Panc1 (cell line): Measurements from ENCODE around the gene MED12L. TPM values are rescaled to one million over a fixed set of nuclear protein-coding genes. Genes with fewer than 3 reads are reported as not detected.

Experiments used
- ATAC-seq: fragments of 200-7000 bp; cut with Tn5 transposase; 2 replicates; pipeline ENCODE4 v1.9.1; 2020; ENCODE audit warnings: mild to moderate bottlenecking, moderate library complexity
- BruUV-seq: library from RNA; stranded (reverse); fragments of 400-500 nt; replicated peaks from 2 replicates; lab custom pipeline; 2021; lab: Mats Ljungman, UMichigan
- CTCF ChIA-PET: fragments of 300-600 bp; sonication (Branson Sonifier 250); formaldehyde crosslinking; loops from one replicate; lab custom pipeline; 2022; ENCODE audit warnings: antibody characterized with exemption; lab: Charles Lee
- POLR2A ChIA-PET: fragments of 300-600 bp; sonication (Branson Sonifier 250); formaldehyde crosslinking; loops from one replicate; lab custom pipeline; 2022; ENCODE audit warnings: antibody characterized with exemption; lab: Charles Lee
- DNase-seq: peaks from one replicate; pipeline ENCODE4 v3.0.0-alpha.2; 2010; ENCODE audit warnings: low read depth, low spot score
- H3K27ac ChIP-seq: 2 replicates; pipeline ENCODE4 v1.5.1; 2011; ENCODE audit warnings: mild to moderate bottlenecking, low read length, inconsistent platforms
- H3K27me3 ChIP-seq: fragments of 200-500 bp; sonication (Bioruptor generic); 2 replicates; pipeline ENCODE4 v1.6.0; 2014; ENCODE audit warnings: low read length, inconsistent platforms; ENCODE audit not compliant: control insufficient read depth, insufficient read depth
- H3K36me3 ChIP-seq: fragments of 200-500 bp; sonication (Bioruptor generic); 2 replicates; pipeline ENCODE4 v1.5.1; 2014; ENCODE audit warnings: inconsistent platforms, mild to moderate bottlenecking, low read length, moderate library complexity; ENCODE audit not compliant: control insufficient read depth, insufficient read depth
- H3K4me1 ChIP-seq: 2 replicates; pipeline ENCODE4 v1.5.1; 2011; ENCODE audit warnings: inconsistent platforms, mild to moderate bottlenecking, low read length, moderate library complexity; ENCODE audit not compliant: control insufficient read depth, insufficient read depth
- H3K4me3 ChIP-seq, 2 experiments: 2 replicates each; pipeline ENCODE4 v1.5.1; 2011 to 2012; ENCODE audit warnings: low read depth in 2 of 2, low read length in 2 of 2, mild to moderate bottlenecking in 2 of 2, inconsistent platforms in 1 of 2, moderate library complexity in 1 of 2
- H3K9me3 ChIP-seq: fragments of 200-500 bp; sonication (Bioruptor generic); 2 replicates; pipeline ENCODE4 v1.5.1; 2014; ENCODE audit warnings: low read depth, mild to moderate bottlenecking, inconsistent platforms, low read length, moderate library complexity; ENCODE audit not compliant: control insufficient read depth, insufficient read depth
- SIN3A ChIP-seq: IDR thresholded peaks from 2 replicates; pipeline ENCODE4 v1.6.1; 2012; ENCODE audit warnings: low read depth, mild to moderate bottlenecking, low read length, moderate library complexity, borderline replicate concordance; ENCODE audit not compliant: insufficient read depth
- TCF7L2 ChIP-seq: IDR thresholded peaks from 2 replicates; pipeline ENCODE4 v1.6.1; 2011; ENCODE audit warnings: mild to moderate bottlenecking, low read depth, low read length, inconsistent platforms
- in situ Hi-C: cut with HindIII; loops from 2 replicates; pipeline ENCODE4 v1.10.0; 2016; ENCODE audit warnings: low sequenced_read_pairs, low pct_unique_long_range_greater_than_20kb
- intact Hi-C: fragments of 100-400 bp; cut with micrococcal nuclease; formaldehyde crosslinking; loops from one replicate; pipeline ENCODE4 v1.10.0; 2022; ENCODE audit not compliant: unreplicated experiment
- total RNA-seq: library from RNA; stranded (reverse); gene quantifications from one replicate; pipeline ENCODE4 v1.2.1, GENCODE V29; 2021; ENCODE audit not compliant: unreplicated experiment
- TF ChIP-seq, protein P1 (sequence below): fragments of 450-650 bp; IDR thresholded peaks from 2 replicates; pipeline ENCODE4 v1.5.1; 2017; ENCODE audit warnings: mild to moderate bottlenecking
- TF ChIP-seq, protein P2 (sequence below), 2 experiments: IDR thresholded peaks; 2 replicates each; pipeline ENCODE4 v1.6.1; 2011 to 2012; ENCODE audit warnings: low read depth in 2 of 2, control low read depth in 1 of 2, low read length in 1 of 2, mild to moderate bottlenecking in 1 of 2, moderate library complexity in 1 of 2; ENCODE audit not compliant: insufficient read depth in 1 of 2

Gene MED12L
- total RNA-seq, 1 experiment from 2014 or later = 2.8 TPM

DNA sequence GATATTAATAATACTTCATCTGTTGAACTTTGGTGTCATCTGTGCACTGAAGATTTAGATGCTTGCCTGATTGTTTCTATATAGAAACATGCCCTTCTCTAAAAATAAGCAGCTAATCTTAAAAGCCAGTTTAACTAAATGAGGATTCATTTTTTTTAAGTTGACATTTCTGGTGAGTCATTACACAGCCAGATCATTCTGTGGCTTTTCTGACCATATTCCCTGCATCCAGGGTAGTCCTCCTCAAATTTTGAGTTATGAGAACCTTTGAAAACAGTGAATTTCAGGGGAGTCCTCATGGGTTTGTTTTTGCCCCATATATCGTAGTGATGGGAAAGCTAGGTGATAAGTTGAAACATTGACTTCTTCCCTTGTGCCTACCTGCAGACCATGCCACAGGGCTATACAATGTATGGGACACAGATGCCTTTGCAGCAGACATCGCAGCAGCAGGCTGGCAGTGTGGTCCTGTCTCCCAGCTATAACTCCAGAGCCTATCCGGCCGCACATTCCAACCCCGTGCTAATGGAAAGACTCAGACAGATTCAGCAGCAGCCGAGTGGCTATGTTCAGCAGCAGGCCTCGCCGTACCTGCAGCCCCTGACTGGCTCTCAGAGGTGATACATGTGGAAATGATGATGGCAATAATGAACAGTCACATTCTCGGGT, 325.6 kb downstream of the MED12L start:
- Histone ChIP-seq H3K36me3 (no peaks in the 10 kb centered on the region), H3K4me1 (no peaks in the 10 kb centered on the region), H3K27me3 (no peaks in the 10 kb centered on the region), H3K9me3 (no peaks in the 10 kb centered on the region), H3K27ac (no peak overlapping the region), H3K4me3 (no peak overlapping the region)
- no peak for ATAC-seq
- ChIA-PET CTCF (no interaction called here), POLR2A (no interaction called here)
- in situ Hi-C loops = no loop called here
- TF ChIP-seq SIN3A (no peak), TCF7L2 (no peak)
- TF ChIP-seq, protein P1, sequence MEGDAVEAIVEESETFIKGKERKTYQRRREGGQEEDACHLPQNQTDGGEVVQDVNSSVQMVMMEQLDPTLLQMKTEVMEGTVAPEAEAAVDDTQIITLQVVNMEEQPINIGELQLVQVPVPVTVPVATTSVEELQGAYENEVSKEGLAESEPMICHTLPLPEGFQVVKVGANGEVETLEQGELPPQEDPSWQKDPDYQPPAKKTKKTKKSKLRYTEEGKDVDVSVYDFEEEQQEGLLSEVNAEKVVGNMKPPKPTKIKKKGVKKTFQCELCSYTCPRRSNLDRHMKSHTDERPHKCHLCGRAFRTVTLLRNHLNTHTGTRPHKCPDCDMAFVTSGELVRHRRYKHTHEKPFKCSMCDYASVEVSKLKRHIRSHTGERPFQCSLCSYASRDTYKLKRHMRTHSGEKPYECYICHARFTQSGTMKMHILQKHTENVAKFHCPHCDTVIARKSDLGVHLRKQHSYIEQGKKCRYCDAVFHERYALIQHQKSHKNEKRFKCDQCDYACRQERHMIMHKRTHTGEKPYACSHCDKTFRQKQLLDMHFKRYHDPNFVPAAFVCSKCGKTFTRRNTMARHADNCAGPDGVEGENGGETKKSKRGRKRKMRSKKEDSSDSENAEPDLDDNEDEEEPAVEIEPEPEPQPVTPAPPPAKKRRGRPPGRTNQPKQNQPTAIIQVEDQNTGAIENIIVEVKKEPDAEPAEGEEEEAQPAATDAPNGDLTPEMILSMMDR = no peak
- TF ChIP-seq, protein P2, sequence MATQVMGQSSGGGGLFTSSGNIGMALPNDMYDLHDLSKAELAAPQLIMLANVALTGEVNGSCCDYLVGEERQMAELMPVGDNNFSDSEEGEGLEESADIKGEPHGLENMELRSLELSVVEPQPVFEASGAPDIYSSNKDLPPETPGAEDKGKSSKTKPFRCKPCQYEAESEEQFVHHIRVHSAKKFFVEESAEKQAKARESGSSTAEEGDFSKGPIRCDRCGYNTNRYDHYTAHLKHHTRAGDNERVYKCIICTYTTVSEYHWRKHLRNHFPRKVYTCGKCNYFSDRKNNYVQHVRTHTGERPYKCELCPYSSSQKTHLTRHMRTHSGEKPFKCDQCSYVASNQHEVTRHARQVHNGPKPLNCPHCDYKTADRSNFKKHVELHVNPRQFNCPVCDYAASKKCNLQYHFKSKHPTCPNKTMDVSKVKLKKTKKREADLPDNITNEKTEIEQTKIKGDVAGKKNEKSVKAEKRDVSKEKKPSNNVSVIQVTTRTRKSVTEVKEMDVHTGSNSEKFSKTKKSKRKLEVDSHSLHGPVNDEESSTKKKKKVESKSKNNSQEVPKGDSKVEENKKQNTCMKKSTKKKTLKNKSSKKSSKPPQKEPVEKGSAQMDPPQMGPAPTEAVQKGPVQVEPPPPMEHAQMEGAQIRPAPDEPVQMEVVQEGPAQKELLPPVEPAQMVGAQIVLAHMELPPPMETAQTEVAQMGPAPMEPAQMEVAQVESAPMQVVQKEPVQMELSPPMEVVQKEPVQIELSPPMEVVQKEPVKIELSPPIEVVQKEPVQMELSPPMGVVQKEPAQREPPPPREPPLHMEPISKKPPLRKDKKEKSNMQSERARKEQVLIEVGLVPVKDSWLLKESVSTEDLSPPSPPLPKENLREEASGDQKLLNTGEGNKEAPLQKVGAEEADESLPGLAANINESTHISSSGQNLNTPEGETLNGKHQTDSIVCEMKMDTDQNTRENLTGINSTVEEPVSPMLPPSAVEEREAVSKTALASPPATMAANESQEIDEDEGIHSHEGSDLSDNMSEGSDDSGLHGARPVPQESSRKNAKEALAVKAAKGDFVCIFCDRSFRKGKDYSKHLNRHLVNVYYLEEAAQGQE (IDR thresholded peaks at IDR 0.05; ENCODE audit: insufficient read depth in 1 of 2, low read depth in 2 of 2, low read length in 1 of 2) = no peak
- intact Hi-C loops = no loop called here
- BruUV-seq = no TSS peak
- DNase-seq = no peak

DNA sequence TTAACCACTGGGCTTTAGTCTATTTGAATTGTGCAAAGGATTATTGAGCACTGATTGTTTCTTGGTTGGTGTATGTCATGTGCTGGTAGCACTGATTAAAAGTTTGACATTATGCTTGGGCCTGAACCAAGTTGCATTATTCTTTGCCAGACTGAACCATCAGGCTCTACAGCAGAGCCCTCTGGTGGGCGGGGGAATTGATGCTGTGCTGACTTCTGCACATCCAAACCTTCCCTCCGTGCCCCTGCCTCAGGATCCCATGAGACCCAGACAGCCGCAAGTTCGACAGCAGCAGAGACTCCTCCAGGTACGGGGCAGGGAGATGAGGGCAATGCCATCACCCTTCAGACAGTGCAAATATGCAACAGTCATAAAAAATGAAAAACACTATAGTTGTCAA, 327.5 kb downstream of the MED12L start:
- intact Hi-C loops = no loop called here
- no peaks in the 10 kb centered on the region for H3K9me3 ChIP-seq
- TF ChIP-seq TCF7L2 = no peak
- TF ChIP-seq, protein P1 = 0 out of 2 replicates have a peak, but pooled peaks have one; percentile 15
- TF ChIP-seq SIN3A = no peak
- CTCF ChIA-PET = no interaction called here
- H3K27me3 ChIP-seq = no peaks in the 10 kb centered on the region
- in situ Hi-C loops = no loop called here
- DNase-seq (no peak), ATAC-seq (no peak)
- H3K36me3 ChIP-seq = no peaks in the 10 kb centered on the region
- BruUV-seq = no TSS peak
- H3K4me1 ChIP-seq = no peaks in the 10 kb centered on the region
- no peak overlapping the region for H3K27ac ChIP-seq
- POLR2A ChIA-PET = no interaction called here
- H3K4me3 ChIP-seq = no peak overlapping the region
